NCI-H2196 treated with DMSO at 0.1 percent for 48 hours (cell line): ENCODE measurements around the gene UBE3B.

ENCODE experiments used
- DNase-seq: peaks from one replicate; lab custom pipeline; 2025; ENCODE audit not compliant: unreplicated experiment; lab: John Stamatoyannopoulos, UW

Gene UBE3B

DNA sequence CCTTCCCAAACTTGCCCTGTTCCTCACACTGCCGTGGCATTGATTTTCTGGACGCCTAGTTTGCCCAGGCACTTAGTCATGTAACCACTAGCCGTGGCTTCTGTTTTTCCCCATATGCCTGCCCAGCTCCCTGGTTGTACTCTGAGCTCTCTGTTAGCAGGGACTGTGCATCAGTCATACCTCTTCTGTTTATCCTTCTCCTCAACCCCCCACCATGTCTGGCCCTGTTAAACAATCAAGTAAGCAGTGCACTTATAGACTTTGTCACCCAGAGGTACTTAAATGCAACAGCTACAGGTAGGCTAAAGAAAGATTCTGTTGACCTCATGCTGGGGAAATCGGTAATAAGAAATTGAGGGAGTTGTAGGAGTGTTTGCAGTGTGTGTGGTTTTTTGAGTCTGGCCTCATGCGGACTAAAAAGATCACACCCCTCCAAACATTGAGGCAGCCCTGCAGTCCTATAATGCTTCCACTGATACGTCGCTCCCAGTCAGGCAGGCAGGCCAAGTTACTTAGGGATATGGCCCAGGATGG lies 17.0 kb downstream of the UBE3B start:
- DNase-seq = no peak

DNA sequence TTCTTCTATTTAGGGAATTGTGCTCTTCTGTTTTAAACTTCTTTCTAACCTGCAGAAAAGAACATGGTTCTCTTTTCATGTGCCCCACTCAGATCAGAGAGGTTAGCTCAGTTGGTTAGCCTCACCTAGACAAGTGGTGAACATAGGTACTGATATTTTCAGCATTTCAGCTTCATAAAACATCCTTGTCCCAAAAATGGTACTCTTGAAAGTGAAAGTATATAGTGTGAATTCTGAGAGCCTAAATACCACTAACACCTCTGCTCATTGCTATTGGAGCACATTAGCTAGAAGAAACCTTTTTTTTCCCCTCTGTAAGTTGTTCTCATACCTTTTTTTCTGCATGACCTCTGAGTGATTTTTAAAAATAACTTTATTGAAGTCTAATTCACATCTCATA lies 17.6 kb downstream of the UBE3B start:
- no peak for DNase-seq

DNA sequence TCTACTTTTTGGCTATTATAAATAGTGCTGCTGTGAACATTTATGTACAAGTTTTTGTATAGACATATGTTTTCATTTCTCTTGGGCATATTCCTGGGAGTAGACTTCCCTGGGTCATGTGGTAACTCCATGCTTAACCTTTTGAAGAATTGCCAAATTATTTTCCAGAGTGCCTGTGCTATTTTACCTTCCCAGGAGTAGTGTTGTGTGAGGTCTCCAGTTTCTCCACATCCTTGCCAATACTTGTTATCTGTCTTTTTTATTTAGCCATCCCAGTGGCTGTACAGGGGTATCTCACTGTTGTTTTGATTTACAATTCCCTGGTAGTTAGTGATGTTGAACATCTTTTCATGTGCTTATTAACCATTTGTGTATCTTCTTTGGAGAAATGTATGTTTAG lies 18.9 kb downstream of the UBE3B start:
- DNase-seq = no peak

GRCh38 chr12:109497675-109498074 lies 20.2 kb downstream of the UBE3B start:
- no peak for DNase-seq

GRCh38 chr12:109500406-109501185 lies 23.2 kb downstream of the UBE3B start:
- no peak for DNase-seq

- DNase-seq = no peak
These were observed 23.9 kb downstream of the UBE3B start for GRCh38 chr12:109501299-109501698.

GRCh38 chr12:109502332-109502731 lies 24.9 kb downstream of the UBE3B start:
- no peak for DNase-seq

DNA sequence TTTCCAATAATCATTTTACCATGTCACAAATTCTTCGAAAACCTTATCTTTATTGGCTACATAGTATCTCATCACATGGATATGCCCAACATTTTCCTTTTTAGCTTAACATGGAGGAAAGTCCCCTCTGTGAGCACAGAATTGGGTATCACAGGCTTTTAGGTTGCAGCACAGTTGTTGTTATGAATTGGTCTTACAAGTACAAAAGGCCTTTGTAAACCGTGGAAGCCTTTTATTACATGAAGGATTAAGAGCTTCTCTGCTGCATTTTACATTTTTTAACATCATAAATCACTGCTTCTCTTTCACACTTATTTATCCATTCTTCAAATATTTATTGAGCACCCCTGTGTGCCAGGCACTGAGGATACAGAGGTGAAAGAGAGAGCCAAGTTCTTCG lies 26.2 kb downstream of the UBE3B start:
- no peak for DNase-seq

GRCh38 chr12:109504068-109504467 lies 26.6 kb downstream of the UBE3B start:
- DNase-seq = no peak

DNA sequence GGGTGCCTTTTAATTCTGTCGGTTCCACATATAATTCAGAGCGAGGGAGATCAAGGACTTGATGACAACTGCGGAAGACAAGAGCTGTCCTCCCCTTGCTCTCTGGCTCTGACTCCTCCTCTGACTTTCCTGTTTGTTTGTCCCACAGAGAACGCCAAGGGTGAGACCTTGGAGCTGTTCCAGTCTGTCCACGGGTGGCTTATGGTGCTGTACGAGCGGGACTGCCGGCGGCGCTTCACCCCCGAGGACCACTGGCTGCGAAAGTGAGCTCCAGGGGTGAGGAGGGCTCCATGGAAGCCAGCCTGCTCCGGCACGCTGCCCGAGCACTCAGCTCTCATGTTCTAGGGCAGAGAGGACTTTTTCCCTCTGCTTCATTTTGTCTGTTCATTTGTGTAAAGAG lies 32.8 kb downstream of the UBE3B start:
- no peak for DNase-seq

- DNase-seq = no peak
These were observed 35.2 kb downstream of the UBE3B start for GRCh38 chr12:109512608-109513007.

DNA sequence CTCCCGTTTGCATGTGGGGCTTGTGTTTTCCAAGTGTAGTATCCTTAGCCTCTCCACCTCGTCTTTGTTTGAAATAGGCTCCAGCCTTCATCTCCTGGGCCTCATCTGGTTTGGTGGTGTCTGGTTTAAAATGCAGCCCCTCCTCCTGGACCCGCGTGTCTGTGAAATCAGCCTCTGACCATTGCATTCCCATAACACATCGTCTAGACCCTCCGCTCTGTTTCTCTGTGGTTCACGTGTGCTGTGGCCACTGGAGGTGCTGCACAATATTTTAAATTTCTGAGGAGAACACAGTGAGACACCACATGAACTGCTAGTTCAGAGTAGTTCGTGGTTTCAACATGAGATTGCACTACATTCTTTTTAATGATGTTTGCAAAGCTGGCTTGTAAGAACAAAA lies 35.6 kb downstream of the UBE3B start:
- DNase-seq = no peak

DNA sequence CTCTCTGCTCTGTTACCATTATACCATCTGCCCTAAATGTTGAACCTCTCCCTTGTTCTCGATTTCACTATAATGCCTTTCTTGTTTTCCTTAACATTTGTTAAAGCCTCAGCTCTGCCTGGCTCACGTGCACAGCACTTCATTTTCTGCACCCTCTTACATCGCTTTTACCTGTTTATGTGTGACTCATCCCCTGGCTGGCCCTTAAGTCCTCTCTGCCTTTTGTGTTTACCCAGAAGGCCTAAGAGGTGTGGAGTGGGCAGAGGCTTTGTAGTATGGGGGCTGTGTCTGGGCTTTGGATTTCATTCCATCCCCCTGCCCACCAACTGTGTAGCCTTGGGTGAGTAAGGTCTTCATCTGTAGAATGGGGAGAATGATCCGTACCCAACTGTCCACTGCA lies 36.5 kb downstream of the UBE3B start:
- peak; percentile 46 for DNase-seq

- no peak for DNase-seq
These were observed 40.2 kb downstream of the UBE3B start for GRCh38 chr12:109517619-109518018.

- DNase-seq = peak; percentile 45
These were observed 41.6 kb downstream of the UBE3B start for GRCh38 chr12:109518820-109519665.

DNA sequence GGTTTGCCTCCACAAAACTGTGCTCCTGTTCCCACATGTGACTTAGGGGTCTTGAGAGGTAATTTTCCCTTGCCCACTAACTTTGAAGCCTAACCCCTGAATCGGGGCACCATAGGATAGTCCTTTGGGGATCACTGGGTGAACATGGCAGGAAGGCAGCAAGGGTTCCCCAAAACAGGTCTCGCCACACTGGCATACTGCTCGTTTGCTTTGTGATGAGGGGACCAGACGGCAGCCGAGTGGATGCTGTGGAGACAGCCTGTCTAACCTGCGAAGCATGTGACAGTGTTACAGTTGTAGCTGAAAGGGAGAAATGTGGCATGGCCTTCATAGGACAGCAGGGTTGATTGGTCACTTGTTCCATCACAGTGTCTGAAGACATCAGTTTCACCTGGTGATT lies 42.4 kb downstream of the UBE3B start:
- DNase-seq = no peak

DNA sequence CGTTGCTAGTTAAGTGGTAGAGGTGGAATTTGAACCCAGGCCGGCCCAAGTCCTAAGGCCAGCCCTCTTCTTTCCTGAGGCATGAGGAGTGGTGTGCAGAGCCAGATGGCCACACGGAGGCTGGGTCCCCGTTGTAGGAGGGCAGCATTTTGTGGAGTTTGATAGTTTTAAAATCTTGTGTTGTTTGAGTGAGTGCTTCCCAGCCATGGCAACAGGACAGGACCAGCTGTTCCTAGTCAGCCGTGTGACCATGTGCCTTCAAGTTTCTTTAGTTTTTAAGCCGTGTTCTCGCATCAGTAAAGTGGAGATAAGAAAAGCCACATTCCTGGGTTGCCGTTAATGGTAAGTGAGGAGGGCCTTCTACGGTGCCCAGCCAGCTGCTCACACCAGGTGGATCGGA lies 44.4 kb downstream of the UBE3B start:
- no peak for DNase-seq

DNA sequence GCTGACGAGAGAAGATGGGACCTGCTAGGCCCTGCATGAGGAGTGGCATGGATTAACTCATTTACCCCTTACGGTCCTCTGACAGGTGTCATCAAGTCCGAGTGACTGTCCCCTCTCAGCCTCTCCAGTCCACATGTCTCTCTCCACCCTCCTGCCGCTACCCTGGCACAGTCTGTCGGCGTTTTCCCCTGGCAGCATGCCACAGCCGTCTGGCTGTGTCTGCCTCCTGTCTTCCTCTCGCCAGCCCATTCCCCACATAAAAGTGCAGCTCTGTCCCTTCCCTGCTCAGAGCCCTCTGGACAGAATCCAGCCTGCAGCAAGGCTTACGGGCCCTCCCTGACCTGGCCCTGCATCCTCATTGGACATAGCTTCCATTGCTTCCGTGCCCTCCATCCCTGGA lies 45.6 kb downstream of the UBE3B start:
- DNase-seq = no peak

DNA sequence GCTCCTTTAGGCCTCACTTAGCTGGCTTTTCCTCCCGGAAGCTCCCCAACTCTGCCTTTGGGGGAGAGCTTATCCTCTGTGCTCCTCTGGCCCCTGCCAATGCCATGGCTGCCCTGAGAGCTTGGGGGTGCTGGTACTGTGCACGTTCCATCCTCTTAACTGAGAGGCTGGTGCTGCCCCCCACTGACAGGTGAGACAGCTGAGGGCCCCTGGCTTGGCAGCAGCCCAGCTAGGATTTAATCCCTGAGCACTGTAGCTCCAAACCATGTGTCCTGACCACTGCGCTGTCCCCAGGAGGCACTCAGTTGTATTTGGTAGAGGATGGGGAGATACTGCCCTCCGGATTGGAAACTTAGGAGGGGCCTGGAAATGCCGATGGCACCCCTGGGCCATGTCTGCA lies 46.1 kb downstream of the UBE3B start:
- DNase-seq = no peak

DNA sequence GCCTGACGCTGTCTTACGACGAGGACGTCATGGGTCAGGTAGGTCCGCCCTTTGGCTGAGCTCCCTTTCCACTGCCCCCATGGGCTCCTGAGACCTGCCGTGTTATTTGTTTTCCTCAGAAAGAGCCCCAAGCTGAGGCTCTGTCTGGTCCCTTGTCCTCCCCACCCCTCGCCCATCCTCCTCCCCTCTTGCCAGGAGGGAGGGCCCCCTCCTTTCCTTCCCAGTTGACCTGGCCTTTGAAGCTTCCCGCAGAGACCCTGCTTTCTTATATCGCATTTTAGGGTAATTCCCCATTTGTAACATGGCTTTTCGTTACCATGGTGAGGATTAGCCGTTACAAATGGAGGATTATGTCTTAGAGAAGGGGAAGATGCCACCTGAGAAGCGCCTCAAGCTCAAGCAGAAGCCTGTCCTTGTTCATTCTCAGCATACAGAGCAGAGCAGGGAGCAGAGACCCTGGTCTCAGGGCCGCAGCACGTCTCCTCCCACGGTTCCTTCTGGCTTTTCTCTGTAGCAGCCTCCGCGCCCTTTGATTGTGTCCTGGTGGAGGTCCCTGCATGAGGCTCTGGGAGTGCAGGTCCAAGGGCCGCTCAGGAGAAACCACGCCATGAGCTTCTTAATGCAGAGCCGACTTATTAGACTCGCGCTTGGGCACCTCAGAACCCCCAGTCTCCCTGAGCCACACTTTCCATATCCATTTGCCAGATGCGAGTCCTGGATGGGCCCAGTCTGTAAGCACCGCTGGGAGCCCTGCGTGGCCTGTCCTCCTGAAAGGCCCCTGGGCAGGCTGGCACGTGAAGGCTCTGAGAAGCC lies 47.2 kb downstream of the UBE3B start:
- no peak for DNase-seq

DNA sequence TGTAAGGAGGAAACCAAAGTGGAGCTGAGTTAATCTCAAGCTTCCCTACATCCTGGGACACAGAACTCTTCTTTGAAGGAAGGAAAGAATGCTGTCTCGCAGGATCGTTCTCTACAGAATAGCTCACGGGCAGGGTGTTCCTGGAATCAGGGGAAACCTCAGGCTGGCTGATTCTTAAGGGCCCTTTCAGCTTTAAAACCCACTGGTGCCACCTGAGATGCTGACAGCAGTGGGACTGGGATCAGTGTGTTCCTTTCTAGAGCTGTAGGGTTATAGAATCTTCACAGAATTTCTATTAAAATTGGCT lies 47.8 kb downstream of the UBE3B start:
- DNase-seq = no peak
